Adrenal gland (tissue), 12 donors: ENCODE measurements around the gene ASIC3. TPM values are rescaled to one million over a fixed set of nuclear protein-coding genes. Genes with fewer than 3 reads are reported as not detected.

ENCODE experiments used
- DNase-seq, 7 donors: peaks; one replicate each; pipeline ENCODE4 v3.0.0-alpha.2; 2019 to 2020
- H3K27ac ChIP-seq, 5 donors: fragments of 200-600 bp; sonication (generic) in 4 of 5; 1 replicate in 3 of 5; 2 replicates in 2 of 5; pipeline versions ENCODE4 v1.5.1 to v1.8.0; 2016 to 2020; ENCODE audit warnings: mild to moderate bottlenecking in 1 of 5
- H3K27me3 ChIP-seq: fragments of 200-600 bp; 2 replicates; pipeline ENCODE4 v1.8.0; 2021
- H3K36me3 ChIP-seq, 2 donors: fragments of 200-600 bp; replicated peaks in 1 of 2; 1 replicate in 1 of 2; 2 replicates in 1 of 2; pipeline versions ENCODE4 v1.5.1 to v1.8.0; 2018 to 2022
- H3K4me1 ChIP-seq, 2 donors: fragments of 200-600 bp; replicated peaks in 1 of 2; 1 replicate in 1 of 2; 2 replicates in 1 of 2; pipeline versions ENCODE4 v1.5.1 to v1.8.0; 2018 to 2021
- H3K4me3 ChIP-seq, 4 donors: fragments of 200-600 bp; sonication (generic) in 3 of 4; one replicate each; pipeline ENCODE4 v1.5.1; 2016 to 2018
- H3K9me3 ChIP-seq, 3 donors: fragments of 200-600 bp; sonication (generic) in 1 of 3; replicated peaks in 1 of 3; 1 replicate in 2 of 3; 2 replicates in 1 of 3; pipeline versions ENCODE4 v1.5.1 to v1.8.0; 2016 to 2021
- CTCF ChIP-seq, 6 experiments: fragments of 450-650 bp in 4 of 6; fragments of 200-600 bp in 2 of 6; sonication (generic) in 1 of 6; IDR thresholded peaks; 1 replicate in 5 of 6; 2 replicates in 1 of 6; pipeline versions ENCODE4 v1.5.1 to v1.8.0; 2016 to 2021; ENCODE audit warnings: antibody characterized with exemption in 6 of 6, mild to moderate bottlenecking in 2 of 6, moderate library complexity in 1 of 6
- POLR2A ChIP-seq, 2 donors: fragments of 450-650 bp; IDR thresholded peaks; one replicate each; pipeline ENCODE4 v1.6.1; 2017; ENCODE audit warnings: antibody characterized with exemption in 2 of 2, mild to moderate bottlenecking in 2 of 2, moderate library complexity in 1 of 2
- WGBS, 4 donors: extraction: QIAGEN DNeasy Blood & Tissue Kit in 2 of 4; methylation state at CpG; one replicate each; pipeline versions ENCODE4 v1.1.5 to v1.1.7; 2013 to 2017; 5-methylcytosine and 5-hydroxymethylcytosine counted together
- intact Hi-C, 2 donors: fragments of 100-400 bp; cut with DNase I; formaldehyde crosslinking; loops; one replicate each; pipeline versions ENCODE4 v1.14.1 to v1.15.0; 2022 to 2023
- polyA plus RNA-seq, 3 donors: library from polyadenylated mRNA; stranded (reverse); fragments of 200-250 nt in 2 of 3; fragments of 350-450 nt in 1 of 3; fragmentation: Illumina TruSeq in 1 of 3; extraction: RNeasy Lipid Tissue Mini Kit (QIAGEN cat#74804) in 1 of 3; gene quantifications; one replicate each; pipeline ENCODE4 v1.2.3, GENCODE V29; 2013 to 2014
- total RNA-seq, 9 donors: library from RNA; depleted of rRNA in 4 of 9; stranded (reverse); fragments of >200 nt in 4 of 9; fragments of 120-200 nt in 1 of 9; fragmentation: NEBNext Ultra II Directional in 1 of 9; extraction: Animal tissue kit (Norgen Biotek cat#: 25700) in 1 of 9; gene quantifications; one replicate each; pipeline versions ENCODE4 v1.1.0 to v1.2.4, GENCODE V29; 2013 to 2023
- donor health status: healthy with polysubstance abuse.
- donor health status: Bipolar disorder and iron deficiency.
- donor health status: DM: yes; HTN: yes; CAD: no.
- donor health status: DM: no; HTN: no; CAD: no.
- donor health status: DM: no; HTN: no; CAD: no.
- donor health status: DM: yes; HTN: yes; CAD: no.

Gene ASIC3
- total and polyA plus RNA-seq, 12 donors: 0.24 to 32.7 (median 1.3) TPM; not detected in 1

- intact Hi-C loops: no loop called here
- Histone ChIP-seq H3K36me3 (no peaks in the 10 kb centered on the region), H3K9me3 (no peaks in the 10 kb centered on the region), H3K4me1 (peaks cover 0 to 7% of the 10 kb centered on the region in 2 donors), H3K4me3 (no peak overlapping the region), H3K27ac (peak overlapping the region in 1 of 5 donors; percentile 34), H3K27me3 (no peaks in the 10 kb centered on the region)
- TF ChIP-seq POLR2A (IDR thresholded peaks at IDR 0.05) (no peak), CTCF (IDR thresholded peaks at IDR 0.05) (no peak)
- peak in 3 of 7 donors; percentile 11 to 84 (median 26) for DNase-seq
- 69 to 79% (median 69%) methylated on average over 10 to 17 of the region's 17 CpGs for WGBS, 4 donors
Observed at GRCh38 chr7:151095828-151096475, 47.6 kb downstream of the ASIC3 start.

GRCh38 chr7:151099486-151100211, 51.3 kb downstream of the ASIC3 start:
- Histone ChIP-seq H3K4me1 (no peaks in the 10 kb centered on the region), H3K27ac (no peak overlapping the region), H3K27me3 (no peaks in the 10 kb centered on the region), H3K36me3 (no peaks in the 10 kb centered on the region), H3K4me3 (no peak overlapping the region), H3K9me3 (no peaks in the 10 kb centered on the region)
- intact Hi-C loops: no loop called here
- no peak for DNase-seq
- TF ChIP-seq CTCF (IDR thresholded peaks at IDR 0.05) (no peak), POLR2A (IDR thresholded peaks at IDR 0.05) (no peak)
- WGBS, 4 donors: 74 to 82% (median 78%) methylated on average over 18 to 20 of the region's 20 CpGs

GRCh38 chr7:151100921-151101320, 52.6 kb downstream of the ASIC3 start:
- Histone ChIP-seq H3K27me3 (no peaks in the 10 kb centered on the region), H3K27ac (no peak overlapping the region), H3K9me3 (no peaks in the 10 kb centered on the region), H3K4me1 (no peaks in the 10 kb centered on the region), H3K4me3 (no peak overlapping the region), H3K36me3 (no peaks in the 10 kb centered on the region)
- WGBS, 4 donors: 89 to 100% (median 90%) methylated on average over 7 to 10 of the region's 10 CpGs
- intact Hi-C loops: no loop called here
- DNase-seq: no peak
- TF ChIP-seq CTCF (IDR thresholded peaks at IDR 0.05) (no peak), POLR2A (IDR thresholded peaks at IDR 0.05) (no peak)

GRCh38 chr7:151101621-151102396, 53.5 kb downstream of the ASIC3 start:
- Histone ChIP-seq H3K27me3 (no peaks in the 10 kb centered on the region), H3K27ac (no peak overlapping the region), H3K4me3 (no peak overlapping the region), H3K9me3 (no peaks in the 10 kb centered on the region), H3K4me1 (no peaks in the 10 kb centered on the region), H3K36me3 (no peaks in the 10 kb centered on the region)
- 86 to 92% (median 90%) methylated on average over 20 to 24 of the region's 24 CpGs for WGBS, 4 donors
- TF ChIP-seq POLR2A (IDR thresholded peaks at IDR 0.05) (no peak), CTCF (IDR thresholded peaks at IDR 0.05) (no peak)
- DNase-seq: no peak
- intact Hi-C loops: no loop called here
